ENCODE data around the gene ATP2B3.

The ATP2B3 gene

DNA sequence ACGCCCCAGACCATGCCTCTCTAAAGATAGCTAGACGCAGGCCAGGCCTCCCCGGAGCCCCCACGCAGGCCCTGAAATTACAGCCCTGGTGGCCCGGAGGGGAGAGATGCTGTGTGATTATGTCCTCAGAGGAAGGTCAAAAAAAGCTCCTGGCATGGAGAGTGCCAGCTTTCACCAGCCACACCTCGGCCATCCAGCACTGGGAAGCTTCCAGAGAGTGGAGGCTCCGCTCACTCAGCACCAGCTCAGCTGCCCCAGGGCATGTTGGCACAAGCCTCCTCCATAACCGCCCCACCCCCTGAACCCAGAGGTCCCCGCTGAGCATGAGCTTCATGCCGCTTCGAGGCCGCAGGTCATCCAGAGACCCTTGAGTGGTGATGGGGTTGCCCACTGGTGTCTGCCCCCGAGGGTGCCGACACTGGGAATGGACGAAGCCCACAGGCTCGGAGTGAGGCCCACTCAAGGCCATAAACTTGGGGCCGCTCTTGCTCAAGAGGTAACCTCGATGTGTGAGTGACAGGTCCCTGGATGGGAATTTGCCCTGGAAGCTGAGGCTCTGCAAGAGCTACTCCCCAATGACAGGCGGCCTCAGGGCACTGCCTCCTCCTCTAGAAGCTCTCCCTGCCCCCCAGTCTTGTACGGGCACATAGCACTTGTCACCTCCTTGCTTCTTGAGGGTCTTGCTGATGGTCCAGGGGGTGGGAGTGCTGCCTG is 27.1 kb upstream of the ATP2B3 start:
- DNase-seq (ENCODE audit: low read depth) = no peak

DNA sequence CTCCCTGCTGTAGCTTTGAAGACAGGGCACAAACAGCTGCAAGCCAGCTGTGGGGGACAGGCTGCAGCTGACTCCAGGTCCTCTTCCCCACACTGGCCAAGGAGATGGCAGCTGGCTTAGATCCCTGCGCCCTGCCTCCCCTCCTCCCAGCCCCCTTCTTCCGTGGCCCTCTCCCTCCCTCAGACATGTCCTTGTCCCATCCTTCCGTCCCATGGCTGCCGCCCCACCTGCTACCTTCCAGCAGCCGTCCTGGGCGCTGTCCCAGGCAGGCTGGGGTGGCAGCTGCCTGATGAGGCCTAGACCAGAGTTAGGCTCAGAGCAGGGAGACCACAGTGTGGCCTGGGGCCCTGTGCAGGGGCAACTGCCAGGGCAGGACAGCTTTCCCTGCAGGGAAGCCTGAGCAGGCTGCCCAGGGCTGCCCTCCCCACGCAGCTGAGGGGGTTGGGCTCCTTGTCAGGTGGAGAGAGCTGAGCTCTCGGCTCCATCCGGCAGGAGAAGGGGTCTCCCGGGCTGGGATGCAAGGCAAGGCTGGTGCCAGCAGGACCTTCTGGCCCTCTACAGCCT is 26.0 kb upstream of the ATP2B3 start:
- DNase-seq (ENCODE audit: low read depth) = no peak

DNA sequence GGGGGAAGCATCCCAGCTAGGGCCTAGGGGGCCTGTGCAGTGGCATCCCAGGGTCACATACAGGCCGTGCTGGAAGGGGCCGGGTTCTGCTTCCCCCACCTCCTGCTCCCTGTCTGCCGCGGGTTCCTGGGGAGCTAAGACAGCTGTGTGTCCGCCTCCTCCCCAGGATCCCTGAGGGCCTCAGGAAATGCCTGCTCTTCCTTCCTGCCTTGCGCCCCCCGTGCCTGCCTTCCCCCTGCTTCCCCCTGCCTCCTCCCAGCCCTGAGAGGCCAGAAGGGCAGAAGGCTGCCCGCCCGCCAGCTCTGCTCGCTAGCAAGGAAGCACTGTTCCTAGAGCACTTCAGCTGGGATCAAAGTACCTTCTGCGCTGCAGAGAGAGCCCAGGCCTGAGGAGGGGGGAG is 25.5 kb upstream of the ATP2B3 start:
- DNase-seq (ENCODE audit: low read depth) = no peak

DNA sequence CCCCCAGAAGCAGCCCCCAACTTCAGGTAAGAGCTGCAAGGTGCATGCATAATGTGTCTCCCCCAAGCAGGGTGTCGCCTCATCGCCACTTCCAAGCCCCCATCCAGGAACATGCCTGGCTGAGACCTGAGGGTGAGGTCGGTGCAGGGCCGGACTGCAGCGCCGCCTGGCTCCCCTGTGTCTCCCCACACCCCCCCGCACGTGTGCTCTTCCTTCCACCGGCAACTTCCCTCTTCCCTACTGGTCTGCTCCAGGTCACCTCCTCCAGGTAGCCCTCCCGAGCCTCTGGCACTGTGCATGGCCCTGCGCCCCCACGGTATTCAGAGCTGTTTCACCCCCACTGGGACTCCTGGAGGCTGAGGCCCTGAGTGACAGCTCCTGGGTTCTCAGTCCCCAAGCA is 24.9 kb upstream of the ATP2B3 start:
- DNase-seq (ENCODE audit: low read depth) = no peak

DNA sequence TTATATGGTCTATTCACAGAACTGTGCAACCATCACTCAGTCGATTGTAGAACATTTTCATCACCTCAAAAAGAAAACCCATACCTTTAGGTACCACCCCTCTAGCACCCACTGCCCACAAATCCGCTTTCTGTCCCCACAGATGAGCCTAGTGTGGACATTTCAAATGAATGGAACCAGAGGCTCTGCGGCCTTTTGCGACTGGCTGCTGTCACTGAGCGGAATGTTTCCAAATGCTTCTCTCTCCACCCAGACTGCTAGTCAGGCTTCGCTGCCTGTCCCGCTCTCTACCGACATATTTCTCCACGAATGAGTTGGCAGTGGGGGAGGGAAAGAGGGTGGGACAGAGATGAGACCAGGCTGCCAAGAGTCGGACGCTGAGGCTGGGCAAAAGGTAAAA is 24.4 kb upstream of the ATP2B3 start:
- no peak for DNase-seq (ENCODE audit: low read depth)

DNA sequence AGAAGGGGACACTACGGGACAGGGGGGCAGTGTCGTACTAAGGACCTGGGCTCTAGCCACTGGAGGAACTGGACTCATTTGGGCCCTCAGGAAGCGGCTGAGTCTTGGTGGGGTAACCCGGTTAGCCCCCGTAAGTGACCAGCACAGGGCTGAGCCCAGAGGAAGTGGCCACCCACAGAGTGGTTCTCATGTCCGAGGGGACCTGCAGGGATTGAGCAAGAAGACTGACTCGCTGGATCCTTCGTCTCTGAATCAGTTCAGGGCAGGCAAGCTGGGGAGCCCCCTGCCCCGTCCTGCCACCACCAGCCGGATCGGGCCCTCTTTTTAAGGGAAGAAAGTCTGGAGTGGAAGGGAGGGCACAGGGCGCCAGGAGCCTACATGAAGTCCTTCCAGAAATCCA is 23.4 kb upstream of the ATP2B3 start:
- peak; percentile 22 for DNase-seq (ENCODE audit: low read depth)

DNA sequence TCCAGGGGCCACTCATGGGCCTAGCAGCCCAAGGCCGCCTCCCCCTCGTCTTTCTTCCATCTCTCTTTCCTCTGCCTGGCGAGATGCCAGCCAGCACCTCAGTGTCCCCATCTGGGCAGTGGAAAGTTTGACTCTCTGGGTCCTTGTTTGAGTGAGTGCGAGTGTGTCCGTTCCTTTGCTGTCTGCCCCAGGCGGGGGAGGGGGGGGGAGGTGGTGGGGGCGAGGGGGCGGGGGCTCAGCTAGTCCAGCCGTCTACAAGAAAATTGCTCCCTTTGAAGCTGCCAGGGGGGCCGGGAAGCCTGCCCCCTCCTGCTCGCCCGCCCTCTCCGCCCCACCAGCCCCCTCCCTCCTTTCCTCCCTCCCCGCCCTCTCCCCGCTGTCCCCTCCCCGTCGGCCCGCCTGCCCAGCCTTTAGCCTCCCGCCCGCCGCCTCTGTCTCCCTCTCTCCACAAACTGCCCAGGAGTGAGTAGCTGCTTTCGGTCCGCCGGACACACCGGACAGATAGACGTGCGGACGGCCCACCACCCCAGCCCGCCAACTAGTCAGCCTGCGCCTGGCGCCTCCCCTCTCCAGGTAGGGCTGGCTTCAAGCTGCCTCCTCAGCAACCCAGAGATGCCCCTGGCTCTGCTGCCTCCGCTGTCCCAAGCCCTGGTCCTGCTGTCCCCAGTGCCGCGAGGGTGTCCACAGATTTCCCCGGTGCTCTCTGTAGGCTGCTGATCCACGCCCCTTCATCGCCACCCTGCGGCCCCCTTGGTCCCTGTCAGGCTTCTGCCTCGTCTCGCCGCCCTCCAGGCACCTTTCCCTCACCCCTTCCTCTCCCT is 22.7 kb upstream of the ATP2B3 start, which contains the start of gene BGN:
Gene BGN, plus strand, starts transcription at position 440 of the 821 bp plus-strand sequence. CDS start 9,652 bp downstream, outside the sequence.
- DNase-seq (ENCODE audit: low read depth) = peak; percentile 15

DNA sequence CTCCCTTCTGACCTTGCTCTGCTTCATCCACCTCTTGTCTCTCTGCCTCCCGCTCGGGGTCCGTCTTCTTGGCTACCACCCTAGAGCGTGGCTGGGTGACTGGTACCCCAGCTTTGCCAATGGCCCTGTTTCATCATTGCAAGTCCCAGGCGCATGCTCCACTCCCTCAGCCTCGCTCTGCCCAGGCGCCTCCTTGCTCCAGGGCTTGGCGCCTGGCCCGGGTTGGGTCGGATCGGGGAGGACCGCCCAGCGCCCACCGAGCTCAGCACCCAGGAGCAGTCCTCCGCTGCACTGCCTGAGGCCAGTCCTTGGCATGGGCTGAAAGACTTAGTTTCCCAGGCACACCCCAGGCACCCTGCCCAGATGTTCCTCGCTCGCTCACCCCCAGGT is 22.1 kb upstream of the ATP2B3 start:
- no peak for DNase-seq (ENCODE audit: low read depth)

DNA sequence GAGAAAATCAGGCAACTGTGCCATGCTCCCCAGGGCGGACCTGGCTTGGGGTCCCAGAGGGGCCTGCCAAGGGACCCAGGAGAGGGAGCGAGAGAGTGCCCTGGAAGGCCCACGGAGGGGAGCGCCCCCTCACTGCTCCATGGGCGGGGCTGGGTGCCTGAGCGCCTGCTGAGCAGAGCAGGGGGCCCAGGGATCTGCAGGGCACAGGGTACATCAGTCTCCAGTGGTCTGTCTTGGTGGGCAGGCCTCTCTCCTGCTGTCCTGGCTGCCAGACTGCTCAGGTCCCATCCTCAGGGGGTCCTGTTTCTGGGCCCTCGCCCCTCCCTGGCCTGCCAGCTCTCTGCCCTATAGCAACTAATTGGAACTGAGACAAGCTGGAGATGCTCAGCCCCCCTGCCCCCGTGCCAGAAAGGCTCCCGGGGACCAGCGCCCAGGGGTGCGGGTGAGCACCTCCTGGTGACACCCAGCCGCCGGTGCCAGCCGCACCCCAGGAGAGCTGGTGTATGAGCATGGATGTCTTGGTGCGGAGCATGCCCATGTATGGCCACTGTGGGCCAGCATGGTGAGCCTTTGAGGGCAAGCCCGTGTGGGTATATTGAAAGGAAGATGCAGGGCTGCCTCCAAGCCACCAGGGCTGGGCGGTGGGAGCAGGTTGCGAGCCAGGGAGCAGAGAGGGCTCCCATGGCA is 21.4 kb upstream of the ATP2B3 start:
- no peak for DNase-seq (ENCODE audit: low read depth)

DNA sequence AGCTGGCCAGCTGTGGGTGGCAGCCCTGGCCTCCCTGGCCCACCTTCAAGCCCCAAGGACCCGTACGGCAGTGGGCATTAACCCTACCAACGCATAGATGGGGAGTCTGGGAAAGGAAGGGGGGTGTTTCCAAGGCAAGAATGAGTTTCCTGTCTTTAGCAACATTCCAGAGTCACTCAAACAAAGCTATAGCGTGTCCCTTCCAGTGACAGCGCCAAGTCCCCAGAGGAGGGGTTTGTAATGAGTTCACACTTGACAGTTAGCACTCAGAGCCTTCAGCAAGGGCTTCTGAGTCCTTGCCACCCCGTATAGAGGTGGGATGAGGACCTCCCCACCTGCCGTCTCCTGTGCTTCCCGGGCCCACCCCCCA is 20.9 kb upstream of the ATP2B3 start:
- DNase-seq (ENCODE audit: low read depth) = no peak

DNA sequence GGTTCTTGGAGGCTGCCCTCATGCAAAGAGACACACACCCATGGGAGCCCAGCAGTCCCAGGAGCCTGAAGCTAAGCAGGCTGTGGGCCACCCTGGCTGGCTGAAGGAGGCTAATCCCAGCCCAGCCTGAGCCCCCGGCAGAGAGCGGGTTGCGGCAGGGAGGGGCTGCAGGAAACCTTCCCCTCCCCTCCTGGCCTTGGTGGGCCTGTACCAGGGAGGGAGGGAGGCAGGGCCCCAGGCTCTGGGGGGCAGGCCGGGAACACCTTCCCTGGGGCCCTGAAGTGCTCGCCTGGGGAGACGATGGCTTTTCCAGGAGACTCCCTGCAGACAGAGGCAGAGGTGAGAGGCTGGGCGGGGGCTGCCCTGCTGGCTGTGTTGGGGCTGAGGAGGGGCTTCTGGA is 19.0 kb upstream of the ATP2B3 start:
- DNase-seq (ENCODE audit: low read depth) = no peak

DNA sequence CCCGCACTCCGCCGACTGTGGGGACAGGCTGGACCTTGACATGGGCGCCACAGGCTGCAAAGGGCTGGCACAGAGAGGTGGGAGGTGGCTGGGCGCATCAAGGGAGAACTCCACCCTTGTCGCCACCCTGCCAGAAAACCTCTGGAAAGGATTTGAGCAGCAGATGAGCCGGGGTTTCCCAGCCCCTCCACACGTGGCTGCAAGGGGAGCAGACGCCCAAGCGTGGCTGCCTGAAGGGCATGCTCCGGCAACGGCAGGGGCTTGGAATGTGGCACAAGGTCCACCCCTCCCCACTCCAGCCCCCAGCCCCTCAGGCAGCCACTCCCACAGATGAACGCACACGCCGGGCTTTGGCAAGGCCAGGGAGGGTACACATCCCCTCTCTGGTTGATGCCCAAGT is 18.1 kb upstream of the ATP2B3 start:
- DNase-seq (ENCODE audit: low read depth) = no peak

DNA sequence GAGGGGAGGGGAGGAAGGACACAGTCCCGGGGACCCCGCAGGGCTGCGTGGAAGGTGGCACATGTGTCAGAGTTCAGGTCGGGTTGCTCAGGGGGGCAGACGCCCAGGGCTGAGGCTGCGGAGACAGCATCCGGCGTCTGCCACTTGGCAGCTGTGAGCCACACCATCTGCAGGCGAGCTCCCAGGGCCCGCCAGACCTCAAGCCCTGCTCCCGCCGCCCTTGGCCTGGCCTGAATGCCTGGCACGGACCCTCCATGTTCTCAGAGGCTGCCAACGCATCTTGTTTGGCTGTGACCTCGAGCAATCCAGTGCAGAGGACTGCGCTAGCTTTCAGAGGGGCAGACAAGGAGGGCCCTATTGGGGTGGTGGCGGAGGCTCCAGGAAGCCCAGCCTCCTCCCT is 17.6 kb upstream of the ATP2B3 start:
- DNase-seq (ENCODE audit: low read depth) = no peak

DNA sequence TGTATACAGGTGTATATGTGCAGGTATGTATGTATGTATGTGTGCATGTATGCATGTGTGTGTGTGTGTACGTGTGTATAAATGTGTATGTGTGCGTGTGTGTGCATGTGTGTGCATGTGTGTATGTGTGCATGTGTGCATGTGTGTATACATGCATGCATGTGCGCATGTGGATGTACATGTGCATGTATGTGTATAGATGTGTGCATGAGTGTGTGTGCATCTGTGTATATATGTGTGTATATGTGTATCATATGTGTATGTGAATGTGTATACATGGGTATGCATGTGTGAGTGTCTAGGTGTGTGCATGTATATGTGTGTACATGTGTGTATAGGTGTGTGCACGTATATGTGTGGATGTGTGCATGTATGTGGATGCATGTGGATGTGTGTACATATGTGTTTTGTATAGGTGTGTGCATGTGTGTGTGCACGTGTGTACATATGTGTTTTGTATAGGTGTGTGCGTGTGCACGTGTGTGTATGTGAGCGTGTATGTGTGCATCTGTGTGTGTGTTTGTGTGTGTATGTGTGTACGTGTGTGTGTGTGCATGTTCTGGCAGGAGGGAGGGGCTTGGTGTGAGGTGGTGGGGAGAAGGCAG is 16.7 kb upstream of the ATP2B3 start:
- no peak for DNase-seq (ENCODE audit: low read depth)

DNA sequence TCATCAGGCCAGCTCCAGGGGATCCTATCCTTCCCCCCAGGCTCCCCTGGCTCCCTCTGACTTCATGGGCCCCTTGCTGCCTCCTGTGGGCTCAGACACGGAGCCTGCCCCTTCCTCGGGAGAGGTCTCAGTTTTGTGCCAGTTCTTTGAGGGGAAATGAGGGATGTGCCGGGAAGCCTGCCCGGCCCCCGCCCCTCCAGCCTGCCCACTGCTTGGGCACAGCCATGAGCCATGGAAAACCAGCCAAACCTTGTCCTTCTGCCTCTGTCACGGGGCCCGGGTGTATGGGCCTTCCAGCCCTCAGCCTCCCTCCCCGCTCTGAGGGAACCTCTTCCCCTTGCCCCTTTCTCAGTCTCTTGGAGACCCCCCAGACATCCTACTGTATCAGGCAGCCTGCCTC is 15.9 kb upstream of the ATP2B3 start:
- no peak for DNase-seq (ENCODE audit: low read depth)

DNA sequence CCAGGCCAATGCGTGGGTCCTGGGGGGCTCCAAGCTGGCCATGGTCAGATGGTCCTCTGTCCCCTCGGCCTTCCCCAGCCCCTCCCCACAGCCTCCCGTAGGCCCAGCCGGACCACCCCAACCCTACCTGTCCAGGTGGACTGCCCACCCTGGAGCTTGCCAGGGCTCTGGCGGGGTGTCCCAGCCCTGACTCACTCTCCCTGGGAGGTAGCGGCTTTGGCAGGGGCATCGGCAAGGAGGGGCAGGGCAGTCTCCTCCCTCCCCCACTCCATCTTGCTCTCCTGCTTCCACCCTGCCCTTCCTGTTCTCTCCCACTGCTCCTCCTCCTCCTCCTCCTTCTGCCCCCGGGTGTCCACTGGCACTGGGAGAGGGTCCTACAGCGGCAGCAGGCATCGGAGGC is 15.3 kb upstream of the ATP2B3 start:
- no peak for DNase-seq (ENCODE audit: low read depth)

DNA sequence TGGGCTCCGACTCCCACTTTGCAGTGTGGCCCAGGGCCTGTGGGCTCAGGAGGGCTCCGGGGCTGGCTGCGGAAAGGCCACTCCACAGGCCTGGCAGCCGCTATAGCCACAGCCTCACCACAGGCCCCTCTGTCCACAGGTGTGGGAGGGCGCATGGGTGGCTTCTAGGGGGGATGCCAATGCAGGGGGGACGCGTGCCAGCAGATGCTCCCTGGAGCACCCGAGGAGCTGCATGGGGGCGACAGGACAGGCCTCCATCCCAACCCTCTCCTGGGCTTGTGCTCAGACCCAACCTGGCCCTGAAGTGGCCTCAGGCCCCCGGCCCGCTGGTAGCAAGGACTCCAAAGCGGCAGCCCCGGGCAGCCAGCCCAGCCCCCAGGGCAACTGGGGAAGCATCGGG is 14.6 kb upstream of the ATP2B3 start:
- no peak for DNase-seq (ENCODE audit: low read depth)

DNA sequence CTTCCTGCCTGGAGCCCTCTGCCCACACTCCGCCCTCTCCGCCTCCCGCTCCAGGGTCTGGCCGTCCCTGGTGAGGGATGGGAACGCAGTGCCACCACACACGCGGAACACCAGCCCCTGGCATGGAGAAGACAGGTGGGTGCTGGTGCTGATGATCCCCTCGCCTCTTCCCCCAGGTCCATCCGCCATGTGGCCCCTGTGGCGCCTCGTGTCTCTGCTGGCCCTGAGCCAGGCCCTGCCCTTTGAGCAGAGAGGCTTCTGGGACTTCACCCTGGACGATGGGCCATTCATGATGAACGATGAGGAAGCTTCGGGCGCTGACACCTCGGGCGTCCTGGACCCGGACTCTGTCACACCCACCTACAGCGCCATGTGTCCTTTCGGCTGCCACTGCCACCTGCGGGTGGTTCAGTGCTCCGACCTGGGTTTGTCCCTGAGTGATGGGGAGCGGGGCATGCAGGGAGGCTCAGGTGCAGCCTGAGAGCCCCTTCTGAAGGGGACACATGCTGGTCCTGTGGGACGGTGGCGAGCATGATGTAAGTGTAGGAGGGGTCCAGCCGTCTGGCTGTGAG is 12.9 kb upstream of the ATP2B3 start:
- DNase-seq (ENCODE audit: low read depth) = no peak

DNA sequence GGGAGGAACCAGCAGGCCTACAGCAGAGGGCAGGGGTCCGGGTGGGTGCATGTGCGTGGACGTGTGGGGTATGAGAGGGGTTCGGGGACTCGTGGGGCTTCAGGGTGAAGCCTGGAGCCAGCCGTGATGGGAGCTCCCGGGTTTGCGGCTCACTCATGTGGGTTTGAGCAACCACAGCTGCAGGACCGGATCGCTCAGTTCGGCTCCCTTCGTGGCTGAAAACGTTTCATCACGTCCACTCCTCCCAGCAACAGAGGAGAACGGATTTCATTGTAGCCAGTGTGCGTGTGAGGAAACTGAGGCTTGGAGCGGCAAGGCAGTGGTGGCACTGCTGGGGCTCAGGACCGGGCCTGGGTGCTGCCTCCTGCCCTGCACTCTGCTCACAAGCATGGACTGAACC is 12.1 kb upstream of the ATP2B3 start:
- DNase-seq (ENCODE audit: low read depth) = no peak

DNA sequence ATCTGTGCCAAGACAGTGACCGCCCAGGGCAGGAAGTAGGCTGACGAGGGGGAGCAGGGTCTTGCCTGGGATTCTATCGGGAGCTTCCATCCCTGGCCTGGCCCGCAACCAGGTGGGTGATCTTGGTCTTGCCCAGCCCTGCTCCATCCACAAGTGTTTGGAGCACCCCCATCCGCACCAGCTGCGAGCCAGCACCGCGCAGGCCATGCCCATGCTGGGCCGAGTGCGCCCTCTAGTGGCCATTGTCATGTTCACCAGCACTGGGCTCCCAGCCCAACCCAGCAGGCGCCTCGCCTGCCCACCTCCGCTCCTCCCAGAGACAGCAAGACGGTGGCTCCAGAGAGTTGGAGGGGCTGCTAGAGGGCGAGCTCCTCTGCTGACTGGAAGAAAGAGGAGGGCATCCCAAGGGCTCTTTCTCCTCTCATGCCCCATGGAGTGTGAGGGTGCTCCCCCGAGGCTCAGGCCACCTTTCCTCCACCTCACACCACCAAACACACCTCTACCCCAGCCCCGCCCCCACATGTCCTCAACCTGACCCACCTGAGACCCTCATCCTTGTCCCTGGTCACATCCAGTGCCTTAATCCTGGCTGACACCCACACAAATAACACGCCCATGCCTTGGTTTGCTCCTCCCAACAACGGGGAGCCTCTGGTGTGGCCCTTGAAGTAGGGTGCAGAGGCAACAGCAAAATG is 9.8 kb upstream of the ATP2B3 start:
- DNase-seq (ENCODE audit: low read depth) = peak; percentile 50

DNA sequence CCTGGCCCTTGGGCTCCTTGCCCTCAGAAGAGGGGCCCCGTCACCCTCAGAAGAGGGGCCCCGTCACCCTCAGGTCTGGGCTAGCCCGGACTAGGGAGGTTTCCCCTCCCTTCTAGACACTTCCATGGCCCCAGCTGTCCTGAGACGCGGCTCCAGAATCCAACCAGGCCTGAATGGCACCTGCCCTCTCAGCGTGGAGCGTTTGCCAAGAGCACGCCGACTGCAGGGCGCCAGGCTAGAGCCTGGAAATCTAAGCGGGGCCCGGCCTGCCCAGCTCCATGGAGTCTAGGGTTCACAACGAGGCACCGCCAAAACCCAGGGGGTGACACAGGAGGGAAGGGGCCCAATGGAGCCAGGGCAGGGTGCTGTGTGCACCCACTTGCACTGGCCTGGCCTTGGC is 7.8 kb upstream of the ATP2B3 start:
- DNase-seq (ENCODE audit: low read depth) = no peak

Measured in iris pigment epithelial cell (primary cell).